OCI-LY1 (cell line): ENCODE results near the gene RASGEF1C.

ENCODE experiments used
- CTCF ChIP-seq: fragments of 200-600 bp; sonication (generic), shearing (Covaris generic); IDR thresholded peaks from 2 replicates; pipeline ENCODE4 v1.5.1; 2017; ENCODE audit warnings: mild to moderate bottlenecking, antibody characterized with exemption, low read length, moderate library complexity, mixed read lengths
- EZH2 ChIP-seq: fragments of 200-600 bp; sonication (generic), shearing (Covaris generic); IDR thresholded peaks from 2 replicates; pipeline ENCODE4 v1.8.0; 2017; ENCODE audit warnings: borderline replicate concordance, mixed run types, mild to moderate bottlenecking, antibody characterized with exemption, low read length, moderate library complexity, mixed read lengths

GRCh38 chr5:180160215-180160614, 48.8 kb downstream of the RASGEF1C start:
- TF ChIP-seq CTCF: no peak
- TF ChIP-seq EZH2: no peak
